Body of pancreas (tissue), 4 donors: ENCODE data around the gene ACTR5. TPM values are rescaled to one million over a fixed set of nuclear protein-coding genes. Genes with fewer than 3 reads are reported as not detected.

Source experiments
- ATAC-seq: fragments of 150-250 bp; one replicate; pipeline ENCODE4 v1.9.1; 2016
- DNase-seq, 4 donors: peaks; one replicate each; pipeline ENCODE4 v3.0.0-alpha.2; 2019
- H3K27ac ChIP-seq, 4 donors: fragments of 200-600 bp; sonication (generic); 1 replicate in 3 of 4; 2 replicates in 1 of 4; pipeline versions ENCODE4 v1.5.1 to v1.6.1; 2016 to 2019; ENCODE audit warnings: mild to moderate bottlenecking in 1 of 4, mixed read lengths in 1 of 4, moderate library complexity in 1 of 4
- H3K27me3 ChIP-seq, 2 donors: fragments of 200-600 bp; sonication (generic); one replicate each; pipeline ENCODE4 v1.6.0; 2016; ENCODE audit warnings: mild to moderate bottlenecking in 1 of 2
- H3K36me3 ChIP-seq, 2 donors: fragments of 200-600 bp; sonication (generic); replicated peaks in 1 of 2; 2 replicates each; pipeline ENCODE4 v1.5.1; 2016; ENCODE audit warnings: low read depth in 2 of 2; ENCODE audit not compliant: insufficient read depth in 1 of 2
- H3K4me1 ChIP-seq: fragments of 200-600 bp; sonication (generic); one replicate; pipeline ENCODE4 v1.6.0; 2016
- H3K4me3 ChIP-seq, 2 donors: fragments of 200-600 bp; sonication (generic); 1 replicate in 1 of 2; 2 replicates in 1 of 2; pipeline ENCODE4 v1.5.1; 2016 to 2019
- H3K9me3 ChIP-seq, 3 donors: fragments of 200-600 bp; sonication (generic); 1 replicate in 2 of 3; 2 replicates in 1 of 3; pipeline ENCODE4 v1.5.1; 2016
- POLR2A ChIP-seq, 3 donors: fragments of 450-650 bp; IDR thresholded peaks; one replicate each; pipeline ENCODE4 v1.6.1; 2016; ENCODE audit warnings: antibody characterized with exemption in 3 of 3, mild to moderate bottlenecking in 2 of 3
- WGBS, 2 donors: methylation state at CpG; one replicate each; pipeline ENCODE4 v1.1.5; 2017; 5-methylcytosine and 5-hydroxymethylcytosine counted together
- intact Hi-C: fragments of 100-400 bp; cut with DNase I; formaldehyde crosslinking; loops from one replicate; pipeline ENCODE4 v1.15.1; 2023
- total RNA-seq, 2 donors: library from RNA; depleted of rRNA; stranded (reverse); fragments of >200 nt; gene quantifications; one replicate each; pipeline ENCODE4 v1.1.0, GENCODE V29; 2016
- TF ChIP-seq, protein P1 (sequence below), 7 experiments: fragments of 450-650 bp in 4 of 7; fragments of 200-600 bp in 3 of 7; sonication (generic) in 3 of 7; IDR thresholded peaks; one replicate each; pipeline ENCODE4 v1.5.1; 2016 to 2019; ENCODE audit warnings: antibody characterized with exemption in 7 of 7

Gene ACTR5
- total RNA-seq, 2 donors from 2014 or later = 4.9 to 7.9 TPM

DNA sequence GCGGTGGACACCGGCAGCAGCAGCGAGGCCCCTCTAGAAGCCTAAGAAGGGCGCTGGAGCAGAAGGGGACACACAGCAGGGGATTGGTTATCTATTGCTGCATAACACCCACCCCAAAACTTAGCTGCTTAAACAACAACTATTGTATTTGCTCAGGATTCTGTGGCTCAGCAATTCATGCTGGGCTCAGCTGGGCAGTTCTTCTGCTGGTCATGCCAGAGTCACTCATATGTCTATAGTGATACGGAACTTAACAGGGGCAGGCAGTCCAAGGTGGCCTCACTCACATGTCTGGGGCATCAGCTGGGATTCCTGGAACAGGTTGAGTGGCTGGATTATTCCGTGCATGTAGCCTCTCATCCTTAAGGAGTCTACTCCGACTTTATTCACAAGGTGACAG lies 39.6 kb downstream of the ACTR5 start:
- H3K27ac ChIP-seq = no peak overlapping the region
- ATAC-seq = no peak

DNA sequence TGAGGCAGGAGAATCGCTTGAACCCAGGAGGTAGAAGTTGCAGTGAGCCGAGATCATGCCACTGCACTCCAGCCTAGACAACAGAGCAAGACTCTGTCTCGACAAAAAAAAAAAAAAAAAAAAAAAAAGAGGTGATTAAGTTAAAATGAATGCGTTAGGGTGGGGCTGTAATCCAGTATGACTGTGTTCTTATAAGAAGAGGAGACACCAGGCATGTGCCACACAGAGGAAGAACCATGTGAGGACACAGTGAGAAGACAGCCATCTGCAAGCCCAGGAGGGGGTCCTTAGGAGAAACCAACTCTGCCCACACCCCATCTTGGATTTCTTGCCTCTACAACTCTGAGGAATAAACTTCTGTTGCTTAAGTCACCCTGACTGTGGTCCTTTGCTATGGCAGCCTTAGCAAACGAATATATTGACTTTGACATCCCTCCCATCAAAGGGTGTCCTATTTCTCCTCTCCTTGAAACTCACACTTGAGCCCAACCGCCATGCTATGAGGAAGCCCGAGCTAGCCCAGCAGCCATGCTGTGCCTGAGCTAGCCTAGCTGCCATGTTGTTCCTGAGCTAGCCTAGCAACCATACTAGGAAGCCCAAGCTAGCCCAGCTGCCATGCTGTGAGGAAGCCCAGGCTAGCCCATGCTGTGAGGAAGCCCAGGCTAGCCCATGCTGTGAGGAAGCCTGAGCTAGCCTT lies 41.4 kb downstream of the ACTR5 start:
- Histone ChIP-seq H3K4me3 (no peak overlapping the region), H3K27ac (no peak overlapping the region), H3K4me1 (no peaks in the 10 kb centered on the region), H3K36me3 (no peaks in the 10 kb centered on the region), H3K27me3 (no peaks in the 10 kb centered on the region), H3K9me3 (no peaks in the 10 kb centered on the region)
- ATAC-seq (no peak), DNase-seq (no peak)
- TF ChIP-seq, protein P1, sequence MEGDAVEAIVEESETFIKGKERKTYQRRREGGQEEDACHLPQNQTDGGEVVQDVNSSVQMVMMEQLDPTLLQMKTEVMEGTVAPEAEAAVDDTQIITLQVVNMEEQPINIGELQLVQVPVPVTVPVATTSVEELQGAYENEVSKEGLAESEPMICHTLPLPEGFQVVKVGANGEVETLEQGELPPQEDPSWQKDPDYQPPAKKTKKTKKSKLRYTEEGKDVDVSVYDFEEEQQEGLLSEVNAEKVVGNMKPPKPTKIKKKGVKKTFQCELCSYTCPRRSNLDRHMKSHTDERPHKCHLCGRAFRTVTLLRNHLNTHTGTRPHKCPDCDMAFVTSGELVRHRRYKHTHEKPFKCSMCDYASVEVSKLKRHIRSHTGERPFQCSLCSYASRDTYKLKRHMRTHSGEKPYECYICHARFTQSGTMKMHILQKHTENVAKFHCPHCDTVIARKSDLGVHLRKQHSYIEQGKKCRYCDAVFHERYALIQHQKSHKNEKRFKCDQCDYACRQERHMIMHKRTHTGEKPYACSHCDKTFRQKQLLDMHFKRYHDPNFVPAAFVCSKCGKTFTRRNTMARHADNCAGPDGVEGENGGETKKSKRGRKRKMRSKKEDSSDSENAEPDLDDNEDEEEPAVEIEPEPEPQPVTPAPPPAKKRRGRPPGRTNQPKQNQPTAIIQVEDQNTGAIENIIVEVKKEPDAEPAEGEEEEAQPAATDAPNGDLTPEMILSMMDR (IDR thresholded peaks at IDR 0.05) = no peak
- TF ChIP-seq POLR2A (IDR thresholded peaks at IDR 0.05) = no peak
- WGBS, 2 donors = 69 to 82% methylated on average over 7 of the region's 7 CpGs
- intact Hi-C loops = no loop called here

More for the DNA sequence above, 39.6 kb downstream of the ACTR5 start:
- 75 to 79% methylated on average over 4 to 6 of the region's 7 CpGs for WGBS, 2 donors
- H3K36me3 ChIP-seq = no peaks in the 10 kb centered on the region
- intact Hi-C loops = no loop called here
- no peaks in the 10 kb centered on the region for H3K9me3 ChIP-seq
- H3K4me1 ChIP-seq = no peaks in the 10 kb centered on the region
- no peak overlapping the region for H3K4me3 ChIP-seq
- no peaks in the 10 kb centered on the region for H3K27me3 ChIP-seq
- DNase-seq = no peak
- TF ChIP-seq, protein P1 (IDR thresholded peaks at IDR 0.05) = no peak
- TF ChIP-seq POLR2A (IDR thresholded peaks at IDR 0.05) = no peak

DNA sequence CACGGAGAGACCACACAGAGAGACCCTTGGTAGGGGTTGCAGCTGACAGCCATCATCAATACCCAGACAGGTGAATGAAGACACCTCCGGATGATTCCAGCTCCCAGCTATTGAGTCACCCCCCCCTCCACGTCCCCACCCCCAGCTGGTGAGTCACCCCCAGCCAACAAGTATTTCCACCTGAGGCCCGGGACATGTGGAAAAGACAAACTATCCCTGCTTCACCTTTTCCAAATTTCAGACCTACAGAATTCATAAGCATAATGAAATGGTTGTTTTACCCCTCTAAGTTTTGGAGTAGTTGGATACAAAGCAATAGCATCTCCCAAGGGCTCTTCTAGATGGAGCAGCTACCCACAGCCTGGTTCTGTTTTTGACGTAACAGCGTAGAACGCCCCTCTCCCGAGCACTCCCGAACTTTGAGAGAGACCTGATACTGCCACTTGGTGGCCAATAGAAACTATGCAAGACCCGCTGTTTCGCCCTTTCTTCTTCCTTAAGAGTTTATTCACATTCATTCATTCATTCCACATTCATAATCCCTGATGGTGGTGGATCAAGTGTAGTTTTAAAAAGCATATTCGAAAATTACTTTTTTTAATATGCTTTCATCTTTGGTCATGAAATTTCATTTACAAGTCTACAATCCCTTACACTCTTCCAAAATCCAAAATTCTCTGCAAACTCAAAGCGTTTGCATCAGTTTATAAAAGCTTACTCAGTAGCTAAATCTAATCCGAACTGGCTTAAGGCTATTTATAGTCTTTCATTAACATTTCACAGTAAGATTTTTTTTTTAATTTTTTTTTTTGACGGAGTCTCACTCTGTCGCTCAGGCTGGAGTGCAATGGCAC lies 42.2 kb downstream of the ACTR5 start:
- H3K4me1 ChIP-seq = no peaks in the 10 kb centered on the region
- no peak for ATAC-seq
- H3K36me3 ChIP-seq = no peaks in the 10 kb centered on the region
- H3K9me3 ChIP-seq = no peaks in the 10 kb centered on the region
- H3K27ac ChIP-seq = no peak overlapping the region
- DNase-seq = peak in 1 of 4 donors; percentile 33
- no peaks in the 10 kb centered on the region for H3K27me3 ChIP-seq
- 34 to 35% methylated on average over 16 of the region's 16 CpGs for WGBS, 2 donors
- intact Hi-C loops = no loop called here
- no peak overlapping the region for H3K4me3 ChIP-seq
- TF ChIP-seq, protein P1 (IDR thresholded peaks at IDR 0.05) = peak in 6 of 7 experiments; percentile 41 to 57 (median 47)
- no peak for TF ChIP-seq POLR2A (IDR thresholded peaks at IDR 0.05)

DNA sequence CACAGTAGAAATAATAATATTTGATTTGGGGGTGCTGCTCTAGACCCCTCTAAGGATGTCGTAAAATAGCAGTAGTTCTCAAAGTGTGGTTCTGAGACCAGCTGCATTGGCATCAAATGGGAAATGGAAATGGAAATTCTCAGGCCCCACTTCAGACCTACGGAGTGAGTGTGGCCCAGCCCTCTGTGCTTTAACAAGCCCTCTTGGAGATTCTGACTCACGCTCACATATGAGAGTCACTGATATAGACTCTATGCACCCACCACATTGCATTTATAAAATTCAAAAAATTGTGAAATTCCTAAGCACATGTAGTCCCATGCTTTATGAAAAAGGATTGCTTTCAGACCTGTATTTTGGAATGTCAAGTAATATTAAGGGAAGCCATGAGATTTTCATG lies 43.0 kb downstream of the ACTR5 start:
- intact Hi-C loops = no loop called here
- no peak for TF ChIP-seq POLR2A (IDR thresholded peaks at IDR 0.05)
- TF ChIP-seq, protein P1 (IDR thresholded peaks at IDR 0.05) = no peak
- 50 to 70% methylated on average over 3 of the region's 3 CpGs for WGBS, 2 donors
- Histone ChIP-seq H3K9me3 (no peaks in the 10 kb centered on the region), H3K4me1 (no peaks in the 10 kb centered on the region), H3K4me3 (no peak overlapping the region), H3K36me3 (no peaks in the 10 kb centered on the region), H3K27me3 (no peaks in the 10 kb centered on the region), H3K27ac (no peak overlapping the region)
- ATAC-seq = no peak
- DNase-seq = no peak
